GM12891 (cell line): ENCODE measurements around the gene OR4C15. TPM values are rescaled to one million over a fixed set of nuclear protein-coding genes. Genes with fewer than 3 reads are reported as not detected.

Source experiments
- DNase-seq: peaks from one replicate; pipeline ENCODE4 v3.0.0; 2011; ENCODE audit warnings: low spot score; ENCODE audit not compliant: insufficient read length
- FAIRE-seq: peaks from 2 replicates; lab custom pipeline; 2011; peaks lifted over from hg19 to GRCh38; lab: Jason Lieb, UNC
- PAX5 ChIP-seq: IDR thresholded peaks from 2 replicates; pipeline ENCODE4 v1.6.1; 2011; ENCODE audit warnings: low read length, moderate library complexity, mild to moderate bottlenecking; ENCODE audit not compliant: insufficient read depth, severe bottlenecking
- POLR2A ChIP-seq: IDR thresholded peaks from 2 replicates; pipeline ENCODE4 v1.6.1; 2011; ENCODE audit warnings: low read depth, low read length, control low read depth
- POLR2AphosphoS5 ChIP-seq: IDR thresholded peaks from 2 replicates; pipeline ENCODE4 v1.6.1; 2011; ENCODE audit warnings: low read depth, low read length, control low read depth
- POU2F2 ChIP-seq: IDR thresholded peaks from 2 replicates; pipeline ENCODE4 v1.6.1; 2011; ENCODE audit warnings: low read depth, mild to moderate bottlenecking, control low read depth, low read length, moderate library complexity
- SPI1 ChIP-seq: IDR thresholded peaks from 2 replicates; pipeline ENCODE4 v1.6.1; 2011; ENCODE audit warnings: low read depth, low read length, control low read depth
- TAF1 ChIP-seq: IDR thresholded peaks from 2 replicates; pipeline ENCODE4 v1.6.1; 2011; ENCODE audit warnings: low read depth, low read length, control low read depth
- polyA plus RNA-seq: library from polyadenylated mRNA; unstranded; fragments of >200 nt; gene quantifications from one replicate; pipeline ENCODE4 v1.2.1, GENCODE V29; 2012; ENCODE audit warnings: low read depth, missing spikeins, inconsistent platforms; ENCODE audit not compliant: missing spikeins

The OR4C15 gene
- not detected for polyA plus RNA-seq

DNA sequence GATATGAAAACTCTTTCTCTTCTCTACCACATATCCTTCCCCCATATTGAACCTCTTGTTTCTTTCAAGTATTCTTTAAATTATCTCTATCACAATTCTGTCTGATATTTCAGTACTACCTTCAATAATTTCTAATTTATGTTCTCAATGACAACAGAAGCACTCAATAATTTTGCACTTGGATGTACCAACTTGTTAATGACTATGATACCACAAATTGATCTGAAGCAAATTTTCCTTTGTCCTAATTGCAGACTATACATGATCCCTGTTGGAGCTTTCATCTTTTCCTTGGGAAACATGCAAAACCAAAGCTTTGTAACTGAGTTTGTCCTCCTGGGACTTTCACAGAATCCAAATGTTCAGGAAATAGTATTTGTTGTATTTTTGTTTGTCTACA is at the start of gene OR4C15:
Gene OR4C15, plus strand, starts transcription at position 301 of the 400 bp plus-strand sequence. Its CDS starts 0 bp downstream, at position 301.
- TF ChIP-seq SPI1 (no peak), TAF1 (no peak), POU2F2 (no peak), PAX5 (no peak), POLR2A (no peak), POLR2AphosphoS5 (no peak)
- DNase-seq, result no peak
- no peak for FAIRE-seq

DNA sequence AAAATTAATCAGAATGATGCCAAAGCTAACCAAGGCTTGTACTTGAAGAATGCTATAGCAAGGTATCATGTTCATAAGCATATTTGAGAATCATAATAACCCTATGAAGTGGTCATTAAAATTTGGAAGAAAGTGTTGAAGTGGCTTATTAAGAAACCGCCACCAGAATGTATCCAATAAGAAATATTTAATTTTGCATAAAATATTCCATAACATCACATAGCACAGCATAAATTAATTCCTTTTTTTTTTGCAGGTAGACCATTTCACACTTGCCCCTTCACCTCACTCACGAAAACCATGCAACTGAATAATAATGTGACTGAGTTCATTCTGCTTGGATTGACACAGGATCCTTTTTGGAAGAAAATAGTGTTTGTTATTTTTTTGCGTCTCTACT is 17.6 kb downstream of the OR4C15 start, which contains the start of gene OR4C16:
Gene OR4C16, plus strand, starts transcription at position 301 of the 400 bp plus-strand sequence. Its CDS starts 0 bp downstream, at position 301.
- DNase-seq (no peak), FAIRE-seq (no peak)
- TF ChIP-seq SPI1 (no peak), PAX5 (no peak), TAF1 (no peak), POLR2AphosphoS5 (no peak), POLR2A (no peak), POU2F2 (no peak)

- DNase-seq, result no peak
- no peak for FAIRE-seq
- TF ChIP-seq POU2F2 (no peak), SPI1 (no peak), POLR2A (no peak), POLR2AphosphoS5 (no peak), TAF1 (no peak), PAX5 (no peak)
Observed at GRCh38 chr11:55572548-55572947, 18.3 kb downstream of the OR4C15 start.
